GM15510 (cell line): ENCODE results near the gene NCK2.

ENCODE experiments used
- POLR2A ChIP-seq: IDR thresholded peaks from 3 replicates; pipeline ENCODE4 v1.6.1; 2011; ENCODE audit warnings: borderline replicate concordance; ENCODE audit not compliant: insufficient read length; ENCODE audit errors: extremely low read depth

The NCK2 gene

GRCh38 chr2:105915005-105915558 lies 170.4 kb downstream of the NCK2 start:
- TF ChIP-seq POLR2A, result no peak

- no peak for TF ChIP-seq POLR2A
Observed at GRCh38 chr2:105917226-105917625, 172.5 kb downstream of the NCK2 start.

- TF ChIP-seq POLR2A, result no peak
Observed at GRCh38 chr2:105917688-105918087, 173.0 kb downstream of the NCK2 start.

DNA sequence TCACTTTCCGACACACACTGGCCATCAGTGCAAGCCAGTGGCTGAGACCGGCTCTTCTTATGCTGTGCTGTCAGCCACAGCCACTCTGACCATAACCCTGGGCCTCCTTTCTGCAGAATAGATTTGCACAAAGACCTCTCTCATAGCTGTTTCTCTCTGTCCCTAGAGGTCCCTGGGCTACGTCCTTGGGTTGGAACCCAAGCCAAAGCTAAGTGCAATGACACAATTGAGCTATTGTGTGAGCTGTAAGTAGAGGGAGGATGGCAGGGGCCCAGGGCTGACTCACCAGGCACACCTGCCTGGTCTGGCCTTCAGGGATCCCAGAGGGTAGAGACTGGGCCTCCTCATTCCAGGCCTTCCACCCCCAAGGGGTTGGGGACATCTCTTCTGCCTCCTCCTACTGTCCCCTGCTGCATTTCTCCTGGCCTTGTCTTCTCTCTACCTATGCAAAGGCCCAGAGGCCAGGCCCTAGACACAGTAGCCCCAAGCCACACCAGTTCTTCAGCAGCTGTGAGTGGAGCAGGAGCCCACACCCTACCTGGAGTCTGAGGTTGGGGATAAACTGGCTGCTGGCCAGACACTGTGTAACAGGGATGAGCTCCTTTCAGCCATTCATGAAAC lies 174.6 kb downstream of the NCK2 start:
- no peak for TF ChIP-seq POLR2A

- no peak for TF ChIP-seq POLR2A
Observed at GRCh38 chr2:105919826-105920225, 175.1 kb downstream of the NCK2 start.

- no peak for TF ChIP-seq POLR2A
Observed at GRCh38 chr2:105924271-105924670, 179.6 kb downstream of the NCK2 start.

GRCh38 chr2:105924932-105925331 lies 180.2 kb downstream of the NCK2 start:
- no peak for TF ChIP-seq POLR2A

- TF ChIP-seq POLR2A, result no peak
Observed at GRCh38 chr2:105925390-105925789, 180.7 kb downstream of the NCK2 start.

GRCh38 chr2:105926960-105927678 lies 182.4 kb downstream of the NCK2 start:
- TF ChIP-seq POLR2A, result no peak

DNA sequence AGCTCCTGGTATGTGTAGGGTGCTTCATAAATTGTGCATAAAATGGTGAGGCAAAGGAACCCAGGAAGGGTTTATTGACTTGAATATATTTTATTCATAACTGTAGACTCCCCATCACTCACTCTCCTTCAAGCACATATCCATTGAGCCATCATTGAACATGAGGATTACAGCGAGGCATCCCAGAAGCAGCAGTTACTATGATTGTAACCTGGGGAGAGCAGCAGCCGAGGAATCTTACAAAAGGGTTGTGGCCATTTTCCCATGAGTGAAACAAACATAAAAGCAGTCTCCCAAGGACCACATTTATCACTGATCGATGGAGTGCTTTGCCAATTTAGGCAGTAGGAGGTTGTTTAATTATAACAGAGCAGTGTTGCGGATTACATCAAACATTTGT lies 183.4 kb downstream of the NCK2 start:
- TF ChIP-seq POLR2A, result no peak

- no peak for TF ChIP-seq POLR2A
Observed at GRCh38 chr2:105928563-105928962, 183.9 kb downstream of the NCK2 start.

DNA sequence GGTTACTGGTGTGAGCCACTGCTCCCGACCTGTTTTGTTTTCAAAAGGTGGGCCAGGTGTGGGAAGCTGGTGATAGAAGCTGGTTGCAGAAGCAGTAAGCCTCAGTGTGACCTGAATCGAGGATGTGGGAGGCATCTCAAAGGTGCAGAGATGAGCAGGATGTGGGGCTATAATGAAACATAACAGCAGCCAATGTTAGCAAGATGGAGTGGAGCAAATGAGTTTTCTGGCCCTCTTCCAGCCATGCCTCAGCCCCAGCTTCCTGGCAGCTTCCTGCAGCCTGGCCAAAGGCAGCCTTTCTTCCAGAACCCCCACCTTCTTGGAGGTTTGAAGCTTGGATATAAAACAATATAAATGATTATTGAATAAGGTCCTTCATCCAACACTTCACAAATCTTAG lies 184.8 kb downstream of the NCK2 start:
- no peak for TF ChIP-seq POLR2A

DNA sequence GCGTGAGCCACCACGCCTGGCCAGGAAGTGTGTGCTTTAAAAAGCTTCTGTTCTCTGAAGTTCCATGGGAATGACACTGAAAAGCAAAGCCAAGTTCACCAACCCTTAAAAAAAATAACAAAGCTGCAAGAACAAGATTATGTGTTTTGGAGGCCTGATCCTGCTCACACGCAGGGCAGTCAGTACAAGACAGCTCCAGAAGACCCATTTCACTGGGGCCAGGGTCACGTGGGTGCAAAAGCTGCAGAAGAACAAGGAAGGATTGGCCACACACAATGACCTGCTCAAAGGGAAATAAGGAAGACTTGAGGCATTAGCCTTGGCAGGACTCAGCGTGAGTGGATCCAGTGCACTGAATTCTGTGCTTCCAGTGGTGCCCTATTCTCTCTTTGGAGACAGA lies 187.9 kb downstream of the NCK2 start:
- TF ChIP-seq POLR2A, result no peak

DNA sequence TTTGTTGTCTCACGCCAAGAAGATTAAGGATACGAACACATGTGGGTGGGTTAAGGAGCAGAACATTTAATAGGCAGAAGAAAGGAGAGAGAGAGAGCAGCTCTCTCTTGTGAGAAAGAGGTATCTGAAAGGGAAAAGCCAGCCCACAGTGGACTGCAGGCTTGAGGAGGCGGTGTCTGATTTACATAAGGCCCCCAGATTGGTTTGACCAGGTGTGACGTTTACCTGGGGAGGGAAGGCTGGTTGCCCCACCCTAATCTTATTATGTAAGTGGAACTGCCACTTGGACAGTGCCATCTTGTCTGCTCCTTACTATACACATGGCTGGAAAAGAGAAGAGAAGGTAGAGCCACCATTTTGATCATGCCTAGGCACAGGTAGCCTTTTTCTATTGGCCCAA lies 189.2 kb downstream of the NCK2 start:
- TF ChIP-seq POLR2A, result no peak

GRCh38 chr2:105934467-105934866 lies 189.8 kb downstream of the NCK2 start:
- no peak for TF ChIP-seq POLR2A

GRCh38 chr2:105935063-105935462 lies 190.4 kb downstream of the NCK2 start:
- no peak for TF ChIP-seq POLR2A
